Endodermal cell (in vitro differentiated cells): ENCODE data around the gene SMARCA4. TPM values are rescaled to one million over a fixed set of nuclear protein-coding genes. Genes with fewer than 3 reads are reported as not detected.

ENCODE experiments used
- DNase-seq: peaks from one replicate; pipeline ENCODE4 v3.0.0-alpha.2; 2017
- H3K27ac ChIP-seq: 2 replicates; pipeline ENCODE4 v1.5.1; 2013; ENCODE audit warnings: mild to moderate bottlenecking, low read depth, low read length, moderate library complexity
- H3K27me3 ChIP-seq: 2 replicates; pipeline ENCODE4 v1.6.1; 2013; ENCODE audit warnings: mild to moderate bottlenecking, low read length, moderate library complexity; ENCODE audit not compliant: insufficient read depth, control insufficient read depth, poor library complexity, severe bottlenecking
- H3K36me3 ChIP-seq: 2 replicates; pipeline ENCODE4 v1.7.0; 2013; ENCODE audit warnings: mild to moderate bottlenecking, low read length, moderate library complexity; ENCODE audit not compliant: control insufficient read depth, insufficient read depth
- H3K4me1 ChIP-seq: one replicate; pipeline ENCODE4 v1.7.0; 2013; ENCODE audit warnings: low read length; ENCODE audit not compliant: control insufficient read depth, insufficient read depth
- H3K4me3 ChIP-seq: 2 replicates; pipeline ENCODE4 v1.5.1; 2013; ENCODE audit warnings: mild to moderate bottlenecking, low read length, moderate library complexity
- H3K9ac ChIP-seq: 2 replicates; pipeline ENCODE4 v1.6.1; 2013; ENCODE audit warnings: mild to moderate bottlenecking, low read length, moderate library complexity; ENCODE audit not compliant: poor library complexity, severe bottlenecking; ENCODE audit errors: extremely low read depth
- H3K9me3 ChIP-seq: 2 replicates; pipeline ENCODE4 v1.6.1; 2013; ENCODE audit warnings: mild to moderate bottlenecking, low read length, moderate library complexity; ENCODE audit not compliant: control insufficient read depth
- H3K27ac Mint-ChIP-seq: 2 replicates; pipeline ENCODE4 v1.8.0; 2020; ENCODE audit warnings: mixed read lengths
- H3K27me3 Mint-ChIP-seq: 2 replicates; pipeline ENCODE4 v1.8.0; 2021; ENCODE audit warnings: mild to moderate bottlenecking, mixed read lengths; ENCODE audit not compliant: insufficient read depth
- H3K36me3 Mint-ChIP-seq: 2 replicates; pipeline ENCODE4 v1.8.0; 2020; ENCODE audit warnings: low read depth, mixed read lengths
- H3K4me1 Mint-ChIP-seq: 2 replicates; pipeline ENCODE4 v1.8.0; 2020; ENCODE audit warnings: mixed read lengths
- H3K4me3 Mint-ChIP-seq: 2 replicates; pipeline ENCODE4 v1.8.0; 2020; ENCODE audit warnings: mild to moderate bottlenecking, moderate library complexity, mixed read lengths
- H3K9me3 Mint-ChIP-seq: 2 replicates; pipeline ENCODE4 v1.8.0; 2020; ENCODE audit warnings: mild to moderate bottlenecking, mixed read lengths
- CTCF ChIP-seq: fragments of 200-600 bp; sonication (generic); conservative IDR thresholded peaks from 2 replicates; pipeline ENCODE4 v1.5.0; 2021; ENCODE audit warnings: antibody characterized with exemption, mild to moderate bottlenecking
- WGBS, 2 experiments: methylation state at CpG; one replicate each; pipeline versions ENCODE4 v1.1.5 to v1.1.7; 2013; ENCODE audit warnings: missing lambda C conversion rate in 2 of 2, mixed read lengths in 1 of 2; ENCODE audit not compliant: insufficient coverage in 1 of 2, insufficient read length in 1 of 2; 5-methylcytosine and 5-hydroxymethylcytosine counted together
- total RNA-seq, 2 donors: library from RNA; stranded (reverse); fragmentation: NEBNext Ultra II Directional in 1 of 2; extraction: Animal tissue kit (Norgen Biotek cat#: 25700) in 1 of 2; gene quantifications; 2 replicates in 1 of 2; 3 replicates in 1 of 2; pipeline ENCODE4 v1.2.1, GENCODE V29; 2021

Gene SMARCA4
- total RNA-seq, 2 donors from 2014 or later = 290 to 292 TPM

GRCh38 chr19:10913716-10914340 is 47.0 kb upstream of the SMARCA4 start:
- Mint-ChIP-seq H3K4me1 (no peaks in the 10 kb centered on the region), H3K9me3 (no peaks in the 10 kb centered on the region), H3K27ac (no peak overlapping the region), H3K4me3 (no peak overlapping the region), H3K36me3 (peaks cover 38% of the 10 kb centered on the region), H3K27me3 (no peaks in the 10 kb centered on the region)
- DNase-seq = no peak
- Histone ChIP-seq H3K9ac (no peak overlapping the region), H3K9me3 (no peaks in the 10 kb centered on the region), H3K36me3 (peaks cover 37% of the 10 kb centered on the region), H3K4me1 (no peaks in the 10 kb centered on the region), H3K4me3 (no peak overlapping the region), H3K27ac (no peak overlapping the region), H3K27me3 (no peaks in the 10 kb centered on the region)
- WGBS, 2 experiments = 95% methylated on average over 17 to 24 of the region's 24 CpGs
- TF ChIP-seq CTCF = no peak

GRCh38 chr19:10915130-10916091 is 45.4 kb upstream of the SMARCA4 start:
- H3K4me3 ChIP-seq = no peak overlapping the region
- H3K9me3 ChIP-seq = no peaks in the 10 kb centered on the region
- Mint-ChIP-seq H3K27me3 (no peaks in the 10 kb centered on the region), H3K36me3 (peaks cover 37% of the 10 kb centered on the region), H3K4me1 (no peaks in the 10 kb centered on the region), H3K27ac (no peak overlapping the region), H3K9me3 (no peaks in the 10 kb centered on the region), H3K4me3 (no peak overlapping the region)
- H3K27ac ChIP-seq = peak overlapping the region; percentile 32
- no peak for DNase-seq
- no peaks in the 10 kb centered on the region for H3K4me1 ChIP-seq
- no peak overlapping the region for H3K9ac ChIP-seq
- no peaks in the 10 kb centered on the region for H3K27me3 ChIP-seq
- 93 to 96% methylated on average over 13 to 19 of the region's 19 CpGs for WGBS, 2 experiments
- H3K36me3 ChIP-seq = peaks cover 30% of the 10 kb centered on the region
- TF ChIP-seq CTCF = no peak

- Histone ChIP-seq H3K36me3 (peaks cover 23% of the 10 kb centered on the region), H3K27me3 (no peaks in the 10 kb centered on the region), H3K4me3 (no peak overlapping the region), H3K9ac (no peak overlapping the region), H3K27ac (no peak overlapping the region), H3K4me1 (no peaks in the 10 kb centered on the region), H3K9me3 (no peaks in the 10 kb centered on the region)
- no peak overlapping the region for H3K27ac Mint-ChIP-seq
- no peak for TF ChIP-seq CTCF
- no peaks in the 10 kb centered on the region for H3K9me3 Mint-ChIP-seq
- H3K36me3 Mint-ChIP-seq = peaks cover 33% of the 10 kb centered on the region
- DNase-seq = no peak
- no peak overlapping the region for H3K4me3 Mint-ChIP-seq
- no peaks in the 10 kb centered on the region for H3K27me3 Mint-ChIP-seq
- H3K4me1 Mint-ChIP-seq = no peaks in the 10 kb centered on the region
- WGBS, 2 experiments = 95 to 98% methylated on average over 5 to 6 of the region's 6 CpGs
Observed at GRCh38 chr19:10916602-10917001, 44.2 kb upstream of the SMARCA4 start.
